ENCODE results near the gene CAV2.

The CAV2 gene

DNA sequence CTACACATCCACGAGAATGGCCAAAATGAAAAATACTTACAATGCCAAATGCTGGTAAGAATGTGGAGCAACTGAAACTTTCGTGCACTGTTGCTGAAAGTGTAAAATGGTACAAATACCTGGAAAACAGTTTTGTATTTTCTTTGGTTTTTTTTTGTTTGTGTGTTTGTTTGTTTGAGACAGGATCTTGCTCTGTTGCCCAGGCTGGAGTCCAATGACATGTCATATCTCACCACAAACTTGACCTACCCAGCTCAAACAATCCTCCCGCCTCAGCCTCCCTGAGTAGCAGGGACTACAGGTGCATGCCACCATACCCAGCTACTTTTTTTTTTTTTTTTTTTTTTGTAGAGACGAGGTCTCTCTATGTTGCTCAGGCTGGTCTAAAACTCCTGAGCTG lies 35.6 kb upstream of the CAV2 start:
- Histone ChIP-seq H3K79me2 (ENCODE audit: insufficient read depth, low read length) (no peaks in the 10 kb centered on the region), H3F3A (ENCODE audit: insufficient read depth) (no peaks in the 10 kb centered on the region), H2AFZ (ENCODE audit: low read depth, low read length, severe bottlenecking) (no peak overlapping the region)

GRCh38 chr7:116464375-116464774 lies 35.2 kb upstream of the CAV2 start:
- no peak overlapping the region for H3K9ac ChIP-seq (ENCODE audit: low read length)
- H3K4me2 ChIP-seq (ENCODE audit: low read depth, low read length, poor library complexity, severe bottlenecking), result no peak overlapping the region
- no peaks in the 10 kb centered on the region for H4K20me1 ChIP-seq (ENCODE audit: low read depth, low read length)
- H3F3A ChIP-seq (ENCODE audit: insufficient read depth), result no peaks in the 10 kb centered on the region
- H3K36me3 ChIP-seq (ENCODE audit: low read length), result no peaks in the 10 kb centered on the region
- H3K27ac ChIP-seq (ENCODE audit: low read depth, low read length), result no peak overlapping the region
- no peaks in the 10 kb centered on the region for H3K27me3 ChIP-seq (ENCODE audit: low read length)
- no peaks in the 10 kb centered on the region for H3K9me2 ChIP-seq (replicated peaks; ENCODE audit: insufficient read depth, low read length)
- TF ChIP-seq, protein P1, sequence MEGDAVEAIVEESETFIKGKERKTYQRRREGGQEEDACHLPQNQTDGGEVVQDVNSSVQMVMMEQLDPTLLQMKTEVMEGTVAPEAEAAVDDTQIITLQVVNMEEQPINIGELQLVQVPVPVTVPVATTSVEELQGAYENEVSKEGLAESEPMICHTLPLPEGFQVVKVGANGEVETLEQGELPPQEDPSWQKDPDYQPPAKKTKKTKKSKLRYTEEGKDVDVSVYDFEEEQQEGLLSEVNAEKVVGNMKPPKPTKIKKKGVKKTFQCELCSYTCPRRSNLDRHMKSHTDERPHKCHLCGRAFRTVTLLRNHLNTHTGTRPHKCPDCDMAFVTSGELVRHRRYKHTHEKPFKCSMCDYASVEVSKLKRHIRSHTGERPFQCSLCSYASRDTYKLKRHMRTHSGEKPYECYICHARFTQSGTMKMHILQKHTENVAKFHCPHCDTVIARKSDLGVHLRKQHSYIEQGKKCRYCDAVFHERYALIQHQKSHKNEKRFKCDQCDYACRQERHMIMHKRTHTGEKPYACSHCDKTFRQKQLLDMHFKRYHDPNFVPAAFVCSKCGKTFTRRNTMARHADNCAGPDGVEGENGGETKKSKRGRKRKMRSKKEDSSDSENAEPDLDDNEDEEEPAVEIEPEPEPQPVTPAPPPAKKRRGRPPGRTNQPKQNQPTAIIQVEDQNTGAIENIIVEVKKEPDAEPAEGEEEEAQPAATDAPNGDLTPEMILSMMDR (IDR thresholded peaks at IDR 0.05; ENCODE audit: insufficient read depth, low read length, poor library complexity, severe bottlenecking), result no peak
- TF ChIP-seq EZH2phosphoT487 (conservative IDR thresholded peaks at IDR 0.05; ENCODE audit: low read length), result no peak
- no peak overlapping the region for H3K4me3 ChIP-seq (ENCODE audit: insufficient read depth, low read length, poor library complexity, severe bottlenecking)
- no peaks in the 10 kb centered on the region for H3K79me2 ChIP-seq (ENCODE audit: insufficient read depth, low read length)
- H2AFZ ChIP-seq (ENCODE audit: low read depth, low read length, severe bottlenecking), result no peak overlapping the region
- no peaks in the 10 kb centered on the region for H3K9me3 ChIP-seq (ENCODE audit: insufficient read depth, low read length)

More for the DNA sequence above, 35.6 kb upstream of the CAV2 start:
- Histone ChIP-seq H4K20me1 (ENCODE audit: low read depth, low read length) (no peaks in the 10 kb centered on the region), H3K4me2 (ENCODE audit: low read depth, low read length, poor library complexity, severe bottlenecking) (no peak overlapping the region), H3K27ac (ENCODE audit: low read depth, low read length) (no peak overlapping the region), H3K9me3 (ENCODE audit: insufficient read depth, low read length) (no peaks in the 10 kb centered on the region), H3K27me3 (ENCODE audit: low read length) (no peaks in the 10 kb centered on the region), H3K9me2 (replicated peaks; ENCODE audit: insufficient read depth, low read length) (no peaks in the 10 kb centered on the region), H3K36me3 (ENCODE audit: low read length) (no peaks in the 10 kb centered on the region), H3K9ac (ENCODE audit: low read length) (no peak overlapping the region), H3K4me3 (ENCODE audit: insufficient read depth, low read length, poor library complexity, severe bottlenecking) (no peak overlapping the region)
- TF ChIP-seq EZH2phosphoT487 (conservative IDR thresholded peaks at IDR 0.05; ENCODE audit: low read length), result no peak
- TF ChIP-seq, protein P1 (IDR thresholded peaks at IDR 0.05; ENCODE audit: insufficient read depth, low read length, poor library complexity, severe bottlenecking), result no peak

- H3K79me2 ChIP-seq (ENCODE audit: insufficient read depth, low read length), result no peaks in the 10 kb centered on the region
- no peak overlapping the region for H3K4me2 ChIP-seq (ENCODE audit: low read depth, low read length, poor library complexity, severe bottlenecking)
- no peaks in the 10 kb centered on the region for H3K9me2 ChIP-seq (replicated peaks; ENCODE audit: insufficient read depth, low read length)
- H3K4me3 ChIP-seq (ENCODE audit: insufficient read depth, low read length, poor library complexity, severe bottlenecking), result no peak overlapping the region
- TF ChIP-seq, protein P1 (IDR thresholded peaks at IDR 0.05; ENCODE audit: insufficient read depth, low read length, poor library complexity, severe bottlenecking), result no peak
- TF ChIP-seq EZH2phosphoT487 (conservative IDR thresholded peaks at IDR 0.05; ENCODE audit: low read length), result no peak
- H2AFZ ChIP-seq (ENCODE audit: low read depth, low read length, severe bottlenecking), result no peak overlapping the region
- H3K36me3 ChIP-seq (ENCODE audit: low read length), result no peaks in the 10 kb centered on the region
- no peaks in the 10 kb centered on the region for H3K27me3 ChIP-seq (ENCODE audit: low read length)
- no peak overlapping the region for H3K27ac ChIP-seq (ENCODE audit: low read depth, low read length)
- no peaks in the 10 kb centered on the region for H3F3A ChIP-seq (ENCODE audit: insufficient read depth)
- no peak overlapping the region for H3K9ac ChIP-seq (ENCODE audit: low read length)
- H3K9me3 ChIP-seq (ENCODE audit: insufficient read depth, low read length), result no peaks in the 10 kb centered on the region
- no peaks in the 10 kb centered on the region for H4K20me1 ChIP-seq (ENCODE audit: low read depth, low read length)
These were observed 34.4 kb upstream of the CAV2 start for GRCh38 chr7:116465125-116465524.

Measured in SU-DHL-6 (cell line).